Urinary bladder (tissue), 4 donors: Measurements from ENCODE around the gene PARP3. TPM values are rescaled to one million over a fixed set of nuclear protein-coding genes. Genes with fewer than 3 reads are reported as not detected.
A peak's percentile ranks its signal among the peaks of the same experiment; 100 is the strongest.
"Not testable (repeated sequence)": the region's sequence is repeated elsewhere in the genome, so short reads cannot be mapped to it uniquely, and the experiment has no call there.

Source experiments
- DNase-seq: peaks from one replicate; pipeline ENCODE4 v3.0.0-alpha.2; 2015; ENCODE audit errors: extremely low spot score
- H3K27ac ChIP-seq: one replicate; pipeline ENCODE4 v1.5.1; 2013; ENCODE audit warnings: low read depth, mild to moderate bottlenecking, moderate library complexity
- H3K36me3 ChIP-seq: one replicate; pipeline ENCODE4 v1.6.1; 2013; ENCODE audit warnings: mild to moderate bottlenecking, moderate library complexity; ENCODE audit not compliant: insufficient read depth
- H3K4me1 ChIP-seq: one replicate; pipeline ENCODE4 v1.6.1; 2013; ENCODE audit warnings: mild to moderate bottlenecking, moderate library complexity; ENCODE audit not compliant: insufficient read depth
- H3K4me3 ChIP-seq: one replicate; pipeline ENCODE4 v1.5.1; 2013; ENCODE audit warnings: low read depth, low read length
- WGBS: extraction: QIAGEN DNeasy Blood & Tissue Kit; methylation state at CpG from one replicate; pipeline ENCODE4 v1.1.7; 2013; 5-methylcytosine and 5-hydroxymethylcytosine counted together
- polyA plus RNA-seq: library from polyadenylated mRNA; stranded (reverse); fragments of 200-250 nt; gene quantifications from one replicate; pipeline ENCODE4 v1.2.3, GENCODE V29; 2013
- total RNA-seq: library from RNA; depleted of rRNA; stranded (reverse); fragments of >200 nt; gene quantifications from one replicate; pipeline ENCODE4 v1.2.3, GENCODE V29; 2014
- donor health status: healthy with polysubstance abuse.
- donor health status: healthy.

Gene PARP3
- 6.1 TPM for total RNA-seq
- polyA plus RNA-seq, result 15.0 TPM

DNA sequence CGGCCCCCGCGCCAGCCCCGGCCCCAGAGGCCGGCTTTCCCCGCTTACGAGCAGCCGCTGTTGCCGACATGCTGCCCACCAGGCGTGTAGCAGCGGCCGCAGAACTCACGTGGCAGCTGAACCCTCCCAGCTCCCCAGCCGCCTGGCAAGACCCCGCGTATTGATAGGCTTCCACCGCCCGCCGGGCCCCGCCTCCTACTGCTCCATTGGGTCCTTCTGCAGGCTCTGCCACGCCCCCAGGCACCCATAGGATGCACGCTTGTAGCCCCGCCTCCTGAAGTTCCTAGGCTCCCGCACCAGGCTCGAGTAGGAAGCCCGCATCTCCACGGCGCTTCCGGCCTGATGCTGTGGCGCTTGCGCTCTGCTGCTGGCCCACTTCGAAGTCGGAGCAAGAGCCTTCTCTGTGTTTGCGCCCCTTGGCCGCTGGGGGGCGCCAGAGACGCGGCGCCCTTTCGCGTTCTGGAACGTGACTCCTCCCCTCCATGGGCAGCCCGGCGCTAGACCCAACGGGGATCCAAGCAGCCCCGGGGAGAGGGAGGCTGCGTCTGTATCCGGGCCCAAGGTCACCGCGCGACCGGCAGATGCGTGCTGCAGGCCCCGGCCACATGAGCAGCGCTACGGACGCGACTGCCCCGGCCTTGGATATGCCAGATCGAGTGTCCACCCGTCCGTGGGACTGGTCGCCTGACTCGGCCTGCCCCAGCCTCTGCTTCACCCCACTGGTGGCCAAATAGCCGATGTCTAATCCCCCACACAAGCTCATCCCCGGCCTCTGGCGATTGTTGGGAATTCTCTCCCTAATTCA, at the start of gene PARP3, which contains the start of gene RRP9:
TSS of gene PARP3 (plus strand) at position 566 of the 805 bp plus-strand sequence. CDS start 993 bp downstream, outside the sequence.
TSS of gene RRP9 (minus strand) at position 107 of the 805 bp plus-strand sequence. CDS start at position 70, 37 bp downstream.
- H3K36me3 ChIP-seq, result no peaks in the 10 kb centered on the region
- H3K27ac ChIP-seq, result peak within 1 kb of the TSS; percentile 77
- peak within 1 kb of the TSS; percentile 63 for H3K4me3 ChIP-seq
- WGBS, result under 1% methylated on average over 67 of the region's 67 CpGs
- DNase-seq, result peak; percentile 99
- H3K4me1 ChIP-seq, result no peaks in the 10 kb centered on the region

DNA sequence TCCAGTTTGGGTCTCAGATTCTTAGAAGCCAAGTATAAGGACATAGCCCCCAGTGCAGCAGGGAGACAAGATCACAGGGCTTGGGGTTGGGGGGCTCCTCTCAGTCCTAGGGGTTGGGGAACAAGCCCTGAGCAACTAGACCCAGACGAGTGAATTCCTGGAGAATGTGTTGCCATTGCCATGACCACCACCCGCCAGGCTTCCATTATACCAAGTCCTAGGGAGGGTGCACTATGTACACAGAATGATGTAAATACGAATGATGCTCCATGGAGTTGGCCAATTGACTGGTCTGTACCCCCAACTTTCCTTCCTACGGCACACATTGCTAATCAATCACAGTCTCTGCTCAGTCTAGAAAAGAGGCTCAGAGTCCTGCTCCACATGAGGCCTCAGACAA, 47.8 kb upstream of the PARP3 start:
- DNase-seq, result no peak
- WGBS, result 80% methylated on average over 4 of the region's 4 CpGs

DNA sequence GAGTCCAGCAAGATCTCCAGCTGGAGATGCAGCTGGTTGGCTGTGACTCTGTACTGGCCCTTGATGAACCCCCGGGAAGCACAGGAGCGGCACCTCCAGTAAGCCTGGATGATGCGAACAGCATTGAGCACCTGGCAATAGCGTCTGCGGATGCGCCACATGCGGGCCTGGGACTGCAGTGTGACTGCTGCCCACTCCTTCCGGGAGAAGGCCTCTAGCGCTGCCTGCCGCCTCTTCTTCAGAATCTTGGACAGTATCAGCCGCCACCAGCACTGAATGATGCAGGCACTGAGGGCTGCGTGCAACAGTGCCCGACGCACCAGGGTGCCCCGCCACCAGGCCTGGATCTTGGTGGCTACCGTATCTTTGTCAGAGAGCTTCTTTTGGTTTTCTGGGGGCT, 47.2 kb upstream of the PARP3 start:
- Histone ChIP-seq H3K4me1 (no peaks in the 10 kb centered on the region), H3K36me3 (no peaks in the 10 kb centered on the region), H3K4me3 (no peak overlapping the region), H3K27ac (no peak overlapping the region)
- 93% methylated on average over 16 of the region's 16 CpGs for WGBS
- DNase-seq, result no peak

More for the DNA sequence above, 47.8 kb upstream of the PARP3 start:
- no peaks in the 10 kb centered on the region for H3K4me1 ChIP-seq
- no peak overlapping the region for H3K27ac ChIP-seq
- no peaks in the 10 kb centered on the region for H3K36me3 ChIP-seq
- no peak overlapping the region for H3K4me3 ChIP-seq

DNA sequence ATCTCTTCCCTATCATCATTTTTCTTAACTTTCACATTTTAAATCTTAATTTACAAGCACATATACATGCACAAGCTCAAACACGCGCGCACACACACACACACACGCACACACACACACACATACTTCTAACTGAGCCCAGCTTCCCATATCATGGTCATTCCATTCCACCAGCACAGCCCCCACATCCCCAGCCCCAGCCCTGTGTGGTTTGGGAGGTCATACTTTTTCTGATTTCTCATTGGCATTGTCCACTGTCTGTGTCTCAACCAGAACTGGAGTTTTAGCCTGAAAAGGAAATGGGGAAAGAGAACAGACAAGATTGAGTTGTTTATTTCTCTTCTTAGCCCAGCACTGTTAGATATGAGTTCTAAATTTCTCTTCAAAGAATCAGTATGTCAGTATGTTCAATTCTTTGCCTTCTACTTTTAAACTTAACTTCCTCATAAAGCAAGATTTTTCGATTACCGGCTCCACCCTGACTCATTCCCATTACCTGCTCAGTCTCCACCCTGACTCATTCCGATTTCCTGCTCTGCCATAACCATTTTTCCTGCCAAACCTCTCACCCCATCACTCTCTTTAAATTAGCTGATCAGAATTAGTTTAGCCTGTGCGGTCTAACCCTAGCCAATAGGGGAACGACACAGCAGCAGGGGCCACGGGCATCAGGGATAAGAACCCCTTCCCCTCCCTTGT, 45.4 kb upstream of the PARP3 start:
- WGBS, result 90% methylated on average over 10 of the region's 10 CpGs
- no peaks in the 10 kb centered on the region for H3K4me1 ChIP-seq
- H3K36me3 ChIP-seq, result no peaks in the 10 kb centered on the region
- H3K4me3 ChIP-seq, result no peak overlapping the region
- no peak overlapping the region for H3K27ac ChIP-seq
- no peak for DNase-seq

DNA sequence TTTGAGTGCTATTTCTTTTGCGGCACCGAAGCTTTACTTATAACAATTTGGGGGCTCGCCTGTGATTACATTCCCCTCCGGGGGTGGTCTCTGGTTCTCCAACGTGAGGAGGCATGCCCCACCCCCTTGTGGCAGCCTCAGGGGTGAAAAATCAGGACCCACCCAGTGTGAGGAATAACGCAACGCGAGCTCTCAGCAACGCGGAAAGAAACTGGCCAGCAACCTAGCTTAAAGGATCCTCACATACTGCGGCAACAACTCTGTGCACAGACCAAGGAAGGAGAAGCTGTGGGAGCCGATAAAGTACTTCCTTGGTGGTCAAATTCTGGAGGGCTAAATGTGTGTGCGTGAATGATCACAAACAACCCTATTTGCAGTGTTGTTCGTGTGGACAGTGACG, 44.8 kb upstream of the PARP3 start:
- no peak for DNase-seq
- 84% methylated on average over 15 of the region's 15 CpGs for WGBS
- Histone ChIP-seq H3K4me3 (no peak overlapping the region), H3K36me3 (no peaks in the 10 kb centered on the region), H3K27ac (no peak overlapping the region), H3K4me1 (no peaks in the 10 kb centered on the region)

DNA sequence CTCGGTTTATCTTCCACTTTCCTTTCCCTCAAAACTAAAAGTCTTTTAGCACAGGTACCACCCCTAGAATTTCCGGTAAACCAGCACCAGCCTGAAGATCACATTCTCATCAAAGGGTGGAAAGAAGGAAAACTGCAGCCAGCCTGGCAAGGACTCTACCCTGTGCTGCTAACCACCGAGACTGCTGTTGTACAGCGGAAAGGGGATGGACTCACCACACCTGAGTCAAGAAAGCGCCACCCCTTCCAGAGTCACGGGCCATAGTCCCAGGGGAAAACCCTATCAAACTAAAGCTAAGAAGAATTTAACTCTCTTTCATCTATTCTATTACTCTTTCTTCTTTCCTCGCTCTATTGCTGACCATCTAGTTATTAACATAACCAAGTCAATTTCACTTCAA, 42.1 kb upstream of the PARP3 start:
- not testable (repeated sequence) for H3K4me3 ChIP-seq, DNase-seq, H3K36me3 ChIP-seq, H3K27ac ChIP-seq, H3K4me1 ChIP-seq
- WGBS, result 75% methylated on average over 7 of the region's 7 CpGs

DNA sequence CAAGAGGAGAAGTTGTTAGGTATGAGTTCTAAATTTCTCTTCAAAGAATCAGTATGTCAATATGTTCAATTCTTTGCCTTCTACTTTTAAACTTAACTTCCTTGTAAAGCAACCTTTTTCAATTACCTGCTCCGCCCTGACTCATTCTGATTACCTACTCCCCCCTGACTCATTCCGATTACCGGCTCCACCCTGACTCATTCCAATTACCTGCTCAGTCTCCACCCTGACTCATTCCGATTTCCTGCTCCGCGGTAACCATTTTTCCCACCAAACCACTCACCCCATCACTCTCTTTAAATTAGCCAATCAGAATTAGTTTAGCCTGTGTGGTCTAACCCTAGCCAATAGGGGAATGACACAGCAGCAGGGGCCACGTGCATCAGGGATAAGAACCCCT, 39.8 kb upstream of the PARP3 start:
- not testable (repeated sequence) for H3K36me3 ChIP-seq, H3K4me3 ChIP-seq, H3K4me1 ChIP-seq, DNase-seq, H3K27ac ChIP-seq
- 70% methylated on average over 6 of the region's 7 CpGs for WGBS

DNA sequence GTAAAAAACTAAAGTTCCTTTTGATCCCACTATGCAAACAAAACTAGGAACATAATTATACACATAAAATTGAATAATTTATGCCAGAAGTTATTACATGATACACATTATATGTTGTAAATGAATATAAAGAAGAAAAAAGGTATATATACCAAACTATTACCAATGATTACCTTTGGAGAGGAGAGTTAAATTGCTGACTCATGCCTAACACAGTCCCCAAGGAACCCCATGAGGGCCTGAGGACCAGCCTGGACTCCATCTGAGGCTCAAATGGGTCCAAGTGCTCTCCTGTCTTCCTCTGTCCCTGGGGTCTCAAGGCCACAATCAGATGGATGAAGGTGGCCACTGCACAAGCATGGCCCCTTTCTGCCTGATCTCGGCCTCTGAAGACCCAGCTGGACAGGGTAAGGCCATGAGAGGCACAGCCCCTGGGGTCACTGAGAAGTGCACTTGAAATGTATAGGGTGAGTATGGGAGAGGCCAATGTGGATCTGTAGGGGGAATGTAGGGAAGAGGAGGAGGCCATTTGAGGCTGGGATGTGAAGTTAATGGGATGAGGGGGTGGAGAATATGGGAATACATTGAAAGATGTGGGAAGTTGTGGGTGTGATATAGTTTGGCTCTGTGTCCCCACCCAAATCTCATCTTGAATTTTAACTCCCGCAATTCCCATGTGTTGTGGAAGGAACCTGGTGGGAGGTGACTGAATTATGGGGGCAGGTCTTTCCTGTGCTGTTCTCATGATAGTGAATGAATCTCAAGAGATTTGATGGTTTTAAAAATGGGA, 37.9 kb upstream of the PARP3 start:
- no peak for DNase-seq
- 91% methylated on average over 2 of the region's 2 CpGs for WGBS
- H3K36me3 ChIP-seq, result no peaks in the 10 kb centered on the region
- no peaks in the 10 kb centered on the region for H3K4me1 ChIP-seq
- no peak overlapping the region for H3K27ac ChIP-seq
- no peak overlapping the region for H3K4me3 ChIP-seq

DNA sequence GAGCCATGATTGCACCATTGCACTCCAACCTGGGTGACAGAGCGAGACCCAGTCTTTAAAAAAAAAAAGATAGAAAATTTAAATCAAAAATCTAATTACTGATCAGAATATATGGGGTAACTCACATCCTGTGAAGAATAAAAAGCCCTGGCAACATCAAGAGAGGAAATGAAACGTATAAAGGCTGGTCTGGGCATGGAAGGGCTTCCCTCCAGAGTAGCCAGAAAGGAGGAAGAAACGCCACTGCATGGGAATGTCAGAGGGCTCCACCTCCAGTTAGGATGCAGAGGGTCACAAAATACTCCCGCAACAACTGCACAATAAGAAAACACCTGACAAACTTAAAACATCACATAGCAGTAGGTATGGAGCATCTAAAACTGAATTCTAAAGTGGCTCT, 34.1 kb upstream of the PARP3 start:
- no peaks in the 10 kb centered on the region for H3K4me1 ChIP-seq
- 75% methylated on average over 4 of the region's 4 CpGs for WGBS
- H3K27ac ChIP-seq, result no peak overlapping the region
- no peak overlapping the region for H3K4me3 ChIP-seq
- no peak for DNase-seq
- H3K36me3 ChIP-seq, result no peaks in the 10 kb centered on the region

DNA sequence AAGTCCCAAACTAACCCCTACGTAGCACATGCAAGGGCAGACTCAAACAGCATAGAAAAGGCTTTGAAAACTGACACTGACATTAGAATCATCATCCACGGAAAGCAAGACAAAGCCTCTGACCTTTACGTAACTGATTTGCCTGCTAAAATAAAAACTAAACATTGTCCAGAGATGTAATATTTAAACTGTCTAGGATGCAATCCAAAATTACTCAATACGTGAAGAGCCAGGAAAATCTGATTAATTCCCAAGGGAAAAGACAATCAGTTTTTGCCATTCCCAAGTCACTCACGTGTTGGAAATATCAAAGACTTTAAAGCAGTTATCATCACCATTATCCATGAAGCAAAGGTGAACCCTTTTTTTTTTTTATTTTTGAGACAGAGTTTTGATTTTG, 25.7 kb upstream of the PARP3 start:
- Histone ChIP-seq H3K36me3 (no peaks in the 10 kb centered on the region), H3K27ac (no peak overlapping the region), H3K4me1 (no peaks in the 10 kb centered on the region), H3K4me3 (no peak overlapping the region)
- 40% methylated on average over 5 of the region's 5 CpGs for WGBS
- DNase-seq, result no peak

DNA sequence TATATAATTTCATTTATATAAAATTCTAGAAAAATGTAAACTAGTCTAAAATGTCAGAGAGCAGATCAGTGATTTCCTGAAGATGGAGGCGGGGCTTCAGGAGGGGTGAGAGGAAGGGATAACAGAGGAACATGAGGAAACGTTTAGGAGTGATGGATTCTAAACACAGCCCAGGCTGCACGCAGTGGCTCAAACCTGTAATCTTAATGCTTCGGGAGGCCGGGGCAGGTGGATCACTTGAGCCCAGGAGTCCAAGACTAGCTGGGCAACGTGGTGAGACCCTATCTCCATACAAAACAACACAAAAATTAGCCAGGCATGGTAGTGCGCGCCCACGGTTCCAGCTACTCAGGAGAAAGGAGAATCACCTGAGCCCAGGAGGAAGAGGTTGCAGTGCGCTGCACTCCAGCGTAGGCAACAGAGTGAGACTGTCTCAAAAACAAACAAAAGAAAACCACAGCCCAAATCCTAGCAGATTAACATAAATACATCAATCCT, 21.0 kb upstream of the PARP3 start:
- Histone ChIP-seq H3K36me3 (no peaks in the 10 kb centered on the region), H3K27ac (no peak overlapping the region), H3K4me1 (no peaks in the 10 kb centered on the region), H3K4me3 (no peak overlapping the region)
- DNase-seq, result no peak
- 75% methylated on average over 11 of the region's 11 CpGs for WGBS

DNA sequence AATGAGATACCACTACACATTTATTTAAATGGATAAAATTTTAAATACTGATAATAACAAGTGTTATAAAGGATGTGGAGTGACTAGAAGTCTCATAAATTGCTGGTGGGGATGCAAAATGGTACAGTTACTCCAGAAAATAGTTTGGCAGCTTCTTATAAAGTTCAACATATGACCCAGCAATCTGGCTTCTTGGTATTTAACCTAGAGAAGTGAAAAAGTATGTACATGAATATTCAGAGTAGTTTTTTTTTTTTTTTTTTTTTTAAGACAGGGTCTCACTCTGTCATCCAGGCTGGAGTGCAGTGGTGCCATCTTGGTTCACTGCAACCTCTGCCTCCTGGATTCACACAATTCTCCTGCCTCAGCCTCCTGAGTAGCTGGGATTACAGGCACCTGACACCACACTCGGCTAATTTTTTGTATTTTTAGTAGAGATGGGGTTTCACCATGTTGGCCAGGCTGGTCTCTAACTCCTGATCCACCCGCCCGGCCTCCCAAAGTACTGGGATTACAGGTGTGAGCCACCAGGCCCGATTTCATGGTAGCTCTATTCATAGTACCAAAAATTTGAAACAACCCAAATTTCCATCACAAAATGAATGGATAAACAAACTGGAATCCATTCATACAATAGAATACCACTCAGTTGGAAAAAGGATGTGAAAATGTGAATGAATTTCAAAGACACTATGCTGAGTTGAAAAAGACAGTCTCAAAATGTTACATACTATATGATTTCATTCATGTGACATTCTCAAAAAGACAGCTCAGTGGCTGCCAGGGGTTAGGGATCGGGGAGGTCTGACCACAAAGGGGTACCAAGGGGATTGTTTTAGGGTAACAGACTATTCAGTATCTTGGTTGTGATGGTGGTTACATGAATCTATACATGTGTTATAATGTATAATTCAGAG, 14.8 kb upstream of the PARP3 start:
- WGBS, result 88% methylated on average over 5 of the region's 5 CpGs
- DNase-seq, result no peak
- Histone ChIP-seq H3K36me3 (no peaks in the 10 kb centered on the region), H3K4me3 (no peak overlapping the region), H3K4me1 (no peaks in the 10 kb centered on the region), H3K27ac (no peak overlapping the region)

DNA sequence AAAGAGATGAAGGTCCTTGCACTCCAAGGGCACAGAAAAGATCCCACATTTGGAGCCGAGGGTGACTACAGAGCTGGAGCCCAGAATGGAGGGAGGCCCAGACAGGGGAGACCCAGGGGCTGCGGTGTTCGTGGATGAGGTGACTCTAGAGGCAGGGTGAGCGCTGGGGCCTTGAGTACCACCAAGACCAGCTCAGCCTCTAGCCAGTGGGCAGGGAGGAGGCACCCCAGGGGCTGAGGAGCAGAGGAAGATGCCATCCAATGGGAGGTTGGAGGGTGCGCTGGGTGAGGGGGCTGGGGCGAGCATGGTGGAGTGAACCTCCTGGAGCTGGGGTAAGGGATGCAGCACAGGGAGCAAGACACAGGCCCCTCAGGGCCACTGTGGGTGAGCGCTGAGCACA, 13.7 kb upstream of the PARP3 start:
- Histone ChIP-seq H3K27ac (no peak overlapping the region), H3K4me1 (no peaks in the 10 kb centered on the region), H3K36me3 (no peaks in the 10 kb centered on the region), H3K4me3 (no peak overlapping the region)
- 94% methylated on average over 7 of the region's 7 CpGs for WGBS
- DNase-seq, result no peak
